CD8-positive, alpha-beta memory T cell (primary cell): ENCODE data around the gene TSSC4. TPM values are rescaled to one million over a fixed set of nuclear protein-coding genes. Genes with fewer than 3 reads are reported as not detected.

Experiments
- CTCF ChIA-PET: fragments of 350-600 bp; sonication (Branson Sonifier 250); formaldehyde crosslinking; loops from one replicate; lab custom pipeline; 2021; ENCODE audit warnings: antibody characterized with exemption; lab: Charles Lee
- POLR2A ChIA-PET: fragments of 350-600 bp; sonication (Branson Sonifier 250); formaldehyde crosslinking; loops from one replicate; lab custom pipeline; 2021; ENCODE audit warnings: antibody characterized with exemption; lab: Charles Lee
- DNase-seq, 5 donors: peaks; one replicate each; pipeline versions ENCODE4 v3.0.0 to v3.0.0-alpha.2; 2020 to 2022; ENCODE audit warnings: mixed read lengths in 1 of 5
- H3K27ac ChIP-seq: one replicate; pipeline ENCODE4 v1.7.0; 2013; ENCODE audit warnings: low read depth, mild to moderate bottlenecking, low read length, moderate library complexity
- H3K27me3 ChIP-seq: 2 replicates; pipeline ENCODE4 v1.7.0; 2013; ENCODE audit warnings: low read length, mild to moderate bottlenecking; ENCODE audit not compliant: insufficient read depth, poor library complexity, severe bottlenecking
- H3K36me3 ChIP-seq: 2 replicates; pipeline ENCODE4 v1.7.0; 2013; ENCODE audit warnings: mild to moderate bottlenecking, low read length, moderate library complexity; ENCODE audit not compliant: insufficient read depth
- H3K4me1 ChIP-seq: 2 replicates; pipeline ENCODE4 v1.7.0; 2013; ENCODE audit warnings: mild to moderate bottlenecking, low read length, moderate library complexity; ENCODE audit not compliant: insufficient read depth
- H3K4me3 ChIP-seq: 2 replicates; pipeline ENCODE4 v1.7.0; 2013; ENCODE audit warnings: mild to moderate bottlenecking, low read length
- H3K9me3 ChIP-seq: 2 replicates; pipeline ENCODE4 v1.7.0; 2013; ENCODE audit warnings: mild to moderate bottlenecking, low read length
- H3K27ac Mint-ChIP-seq, 8 donors: one replicate each; pipeline ENCODE4 v1.8.0; 2020 to 2021; ENCODE audit warnings: mixed read lengths in 8 of 8, mild to moderate bottlenecking in 6 of 8, inconsistent platforms in 3 of 8, moderate library complexity in 3 of 8
- H3K27me3 Mint-ChIP-seq, 2 donors: one replicate each; pipeline ENCODE4 v1.8.0; 2020 to 2021; ENCODE audit warnings: mixed read lengths in 2 of 2, mild to moderate bottlenecking in 1 of 2, moderate library complexity in 1 of 2
- H3K36me3 Mint-ChIP-seq, 3 donors: one replicate each; pipeline ENCODE4 v1.8.0; 2020 to 2021; ENCODE audit warnings: mixed read lengths in 3 of 3, inconsistent platforms in 1 of 3, mild to moderate bottlenecking in 1 of 3
- H3K4me1 Mint-ChIP-seq, 3 donors: one replicate each; pipeline ENCODE4 v1.8.0; 2020 to 2021; ENCODE audit warnings: mixed read lengths in 3 of 3, inconsistent platforms in 1 of 3, mild to moderate bottlenecking in 1 of 3
- H3K4me3 Mint-ChIP-seq, 7 donors: one replicate each; pipeline ENCODE4 v1.8.0; 2020 to 2021; ENCODE audit warnings: mixed read lengths in 7 of 7, mild to moderate bottlenecking in 6 of 7, moderate library complexity in 4 of 7, inconsistent platforms in 2 of 7
- H3K9me3 Mint-ChIP-seq, 5 donors: one replicate each; pipeline ENCODE4 v1.8.0; 2020 to 2022; ENCODE audit warnings: mixed read lengths in 5 of 5, mild to moderate bottlenecking in 3 of 5, moderate library complexity in 2 of 5, inconsistent platforms in 1 of 5
- polyA plus RNA-seq: library from polyadenylated mRNA; unstranded; fragments of 300-500 nt; fragmentation: Illumina TruSeq; gene quantifications from one replicate; pipeline ENCODE4 v1.2.3, GENCODE V29; 2021
- total RNA-seq, 2 experiments: library from RNA; stranded (reverse); gene quantifications; one replicate each; pipeline ENCODE4 v1.2.3, GENCODE V29; 2021

TSSC4 gene
- total and polyA plus RNA-seq, 3 experiments from 2014 or later, result 79.6 to 85.6 (median 84.1) TPM

- H3K4me1 ChIP-seq, result peaks cover 23% of the 10 kb centered on the region
- Mint-ChIP-seq H3K27me3 (peaks cover 0 to 3% of the 10 kb centered on the region in 2 donors), H3K9me3 (no peaks in the 10 kb centered on the region), H3K27ac (peak overlapping the region in 2 of 8 donors; percentile 34 to 50), H3K4me3 (peak overlapping the region in 6 of 7 donors; percentile 44 to 85 (median 56)), H3K36me3 (peaks cover 0 to 11% (median 0%) of the 10 kb centered on the region in 3 donors), H3K4me1 (peaks cover 11 to 27% (median 15%) of the 10 kb centered on the region in 3 donors)
- no peaks in the 10 kb centered on the region for H3K27me3 ChIP-seq
- H3K4me3 ChIP-seq, result no peak overlapping the region
- DNase-seq, result no peak
- no peaks in the 10 kb centered on the region for H3K36me3 ChIP-seq
- CTCF ChIA-PET, result interaction anchor here (1.3 to 3.6 kb wide), 2 partner anchors 69 to 70 kb away, joined by 4 to 22 read pairs; no protein-coding TSS in a partner anchor
- POLR2A ChIA-PET, result interaction anchor here (0.5 kb wide), 1 partner anchor 9 kb away, joined by 3 read pairs; no protein-coding TSS in a partner anchor
- H3K27ac ChIP-seq, result no peak overlapping the region
- H3K9me3 ChIP-seq, result no peaks in the 10 kb centered on the region
Measured at GRCh38 chr11:2375341-2375853, 25.2 kb upstream of the TSSC4 start.

GRCh38 chr11:2375964-2376551 is 24.5 kb upstream of the TSSC4 start:
- DNase-seq, result no peak

GRCh38 chr11:2376751-2377451 is 23.6 kb upstream of the TSSC4 start, which contains the start of gene CD81:
Gene CD81, plus strand, starts transcription at chr11:2377310. Its CDS starts 240 bp downstream, at chr11:2377550.
- H3K4me3 ChIP-seq, result peak within 1 kb of the TSS; percentile 74
- peak within 1 kb of the TSS; percentile 6 to 92 (median 85) for H3K27ac Mint-ChIP-seq
- H3K4me1 Mint-ChIP-seq, result peaks cover 23 to 42% (median 26%) of the 10 kb centered on the region in 3 donors
- CTCF ChIA-PET, result interaction anchor here (0.6 to 3.6 kb wide), 5 partner anchors 11 to 156 kb away, joined by 3 to 22 read pairs (median 8); partner anchors contain the start of gene TSSC4
- H3K9me3 ChIP-seq, result no peaks in the 10 kb centered on the region
- DNase-seq, result peak; percentile 55 to 80 (median 56)
- H3K9me3 Mint-ChIP-seq, result no peaks in the 10 kb centered on the region
- peaks cover 23% of the 10 kb centered on the region for H3K4me1 ChIP-seq
- H3K27me3 Mint-ChIP-seq, result peaks cover 0 to 3% of the 10 kb centered on the region in 2 donors
- H3K27me3 ChIP-seq, result no peaks in the 10 kb centered on the region
- POLR2A ChIA-PET, result interaction anchor here (0.6 to 2.4 kb wide), 8 partner anchors 11 to 1002 kb away, joined by 3 to 26 read pairs (median 4); partner anchors contain the start of genes TSSC4 and ZNF195
- H3K36me3 Mint-ChIP-seq, result peaks cover 0 to 15% (median 0%) of the 10 kb centered on the region in 3 donors
- H3K4me3 Mint-ChIP-seq, result peak within 1 kb of the TSS; percentile 80 to 93 (median 87)
- no peaks in the 10 kb centered on the region for H3K36me3 ChIP-seq
- peak within 1 kb of the TSS; percentile 79 for H3K27ac ChIP-seq

More at GRCh38 chr11:2375964-2376551, 24.5 kb upstream of the TSSC4 start:
- Histone ChIP-seq H3K4me1 (peaks cover 23% of the 10 kb centered on the region), H3K4me3 (no peak overlapping the region), H3K36me3 (no peaks in the 10 kb centered on the region), H3K9me3 (no peaks in the 10 kb centered on the region), H3K27me3 (no peaks in the 10 kb centered on the region), H3K27ac (no peak overlapping the region)
- Mint-ChIP-seq H3K27ac (peak overlapping the region in 3 of 8 donors; percentile 3 to 34 (median 19)), H3K4me1 (peaks cover 17 to 34% (median 20%) of the 10 kb centered on the region in 3 donors), H3K4me3 (peak overlapping the region in 6 of 7 donors; percentile 58 to 85 (median 66)), H3K9me3 (no peaks in the 10 kb centered on the region), H3K36me3 (peaks cover 0 to 12% (median 0%) of the 10 kb centered on the region in 3 donors), H3K27me3 (peaks cover 0 to 3% of the 10 kb centered on the region in 2 donors)
- ChIA-PET POLR2A (interaction anchor here (2.4 kb wide), 1 partner anchor 24 kb away, joined by 26 read pairs; the partner anchor contains the start of gene TSSC4), CTCF (interaction anchor here (3.6 kb wide), 1 partner anchor 71 kb away, joined by 22 read pairs; no protein-coding TSS in a partner anchor)

GRCh38 chr11:2377511-2378443 is 22.8 kb upstream of the TSSC4 start:
- Histone ChIP-seq H3K4me3 (peak overlapping the region; percentile 74), H3K27me3 (no peaks in the 10 kb centered on the region), H3K27ac (peak overlapping the region; percentile 79), H3K9me3 (no peaks in the 10 kb centered on the region), H3K4me1 (peaks cover 27% of the 10 kb centered on the region), H3K36me3 (no peaks in the 10 kb centered on the region)
- Mint-ChIP-seq H3K27me3 (peaks cover 0 to 3% of the 10 kb centered on the region in 2 donors), H3K4me3 (peak overlapping the region; percentile 80 to 93 (median 87)), H3K9me3 (no peaks in the 10 kb centered on the region), H3K4me1 (peaks cover 23 to 51% (median 34%) of the 10 kb centered on the region in 3 donors), H3K27ac (peak overlapping the region; percentile 6 to 92 (median 85)), H3K36me3 (peaks cover 0 to 15% (median 0%) of the 10 kb centered on the region in 3 donors)
- ChIA-PET CTCF (interaction anchor here (0.7 to 3.6 kb wide), 5 partner anchors 10 to 155 kb away, joined by 3 to 22 read pairs (median 8); partner anchors contain the start of gene TSSC4), POLR2A (interaction anchor here (0.6 to 2.4 kb wide), 9 partner anchors 9 to 602 kb away, joined by 3 to 26 read pairs (median 5); partner anchors contain the start of genes C11orf21, TSPAN32 and TSSC4)
- peak; percentile 46 to 78 (median 55) for DNase-seq

GRCh38 chr11:2378527-2379210 is 21.9 kb upstream of the TSSC4 start:
- no peaks in the 10 kb centered on the region for H3K9me3 Mint-ChIP-seq
- H3K4me1 ChIP-seq, result peaks cover 36% of the 10 kb centered on the region
- ChIA-PET POLR2A (interaction anchor here (0.6 to 2.4 kb wide), 7 partner anchors 8 to 77 kb away, joined by 3 to 26 read pairs (median 5); partner anchors contain the start of genes C11orf21, TSPAN32 and TSSC4), CTCF (interaction anchor here (0.7 to 3.6 kb wide), 4 partner anchors 9 to 73 kb away, joined by 4 to 22 read pairs (median 9); partner anchors contain the start of gene TSSC4)
- peaks cover 0 to 3% of the 10 kb centered on the region in 2 donors for H3K27me3 Mint-ChIP-seq
- H3K4me3 Mint-ChIP-seq, result peak overlapping the region; percentile 80 to 93 (median 87)
- no peaks in the 10 kb centered on the region for H3K36me3 ChIP-seq
- H3K27ac ChIP-seq, result peak overlapping the region; percentile 79
- H3K36me3 Mint-ChIP-seq, result peaks cover 0 to 17% (median 0%) of the 10 kb centered on the region in 3 donors
- no peaks in the 10 kb centered on the region for H3K9me3 ChIP-seq
- H3K4me3 ChIP-seq, result peak overlapping the region; percentile 74
- DNase-seq, result peak in 1 of 5 donors; percentile 47
- peaks cover 27 to 60% (median 41%) of the 10 kb centered on the region in 3 donors for H3K4me1 Mint-ChIP-seq
- H3K27me3 ChIP-seq, result no peaks in the 10 kb centered on the region
- peak overlapping the region; percentile 78 to 92 (median 85) for H3K27ac Mint-ChIP-seq

- peaks cover 42% of the 10 kb centered on the region for H3K4me1 ChIP-seq
- peaks cover 0 to 17% (median 0%) of the 10 kb centered on the region in 3 donors for H3K36me3 Mint-ChIP-seq
- CTCF ChIA-PET, result interaction anchor here (2.6 kb wide), 1 partner anchor 8 kb away, joined by 10 read pairs; no protein-coding TSS in a partner anchor
Measured at GRCh38 chr11:2379466-2380174, 20.9 kb upstream of the TSSC4 start.

More at GRCh38 chr11:2379466-2380174, 20.9 kb upstream of the TSSC4 start:
- peak overlapping the region; percentile 41 to 93 (median 65) for H3K4me3 Mint-ChIP-seq
- Histone ChIP-seq H3K36me3 (no peaks in the 10 kb centered on the region), H3K27me3 (no peaks in the 10 kb centered on the region), H3K27ac (no peak overlapping the region), H3K9me3 (no peaks in the 10 kb centered on the region), H3K4me3 (no peak overlapping the region)
- no peaks in the 10 kb centered on the region for H3K9me3 Mint-ChIP-seq
- H3K27me3 Mint-ChIP-seq, result peaks cover 0 to 3% of the 10 kb centered on the region in 2 donors
- peak overlapping the region; percentile 36 to 88 (median 75) for H3K27ac Mint-ChIP-seq
- peak in 1 of 5 donors; percentile 51 for DNase-seq
- POLR2A ChIA-PET, result interaction anchor here (0.7 kb wide), 1 partner anchor 8 kb away, joined by 5 read pairs; no protein-coding TSS in a partner anchor
- peaks cover 35 to 68% (median 46%) of the 10 kb centered on the region in 3 donors for H3K4me1 Mint-ChIP-seq
